GM12891 (cell line): ENCODE data around the gene PLA2R1.

Experiments
- POLR2A ChIP-seq: IDR thresholded peaks from 2 replicates; pipeline ENCODE4 v1.6.1; 2011; ENCODE audit warnings: low read depth, low read length, control low read depth
- POLR2AphosphoS5 ChIP-seq: IDR thresholded peaks from 2 replicates; pipeline ENCODE4 v1.6.1; 2011; ENCODE audit warnings: low read depth, low read length, control low read depth

- TF ChIP-seq POLR2AphosphoS5 (peak; percentile 38; the same call in 1 of the 2 replicates), POLR2A (peak; percentile 60; the same call in 1 of the 2 replicates)
Observed at GRCh38 chr2:159891267-159891588, 171.2 kb downstream of the PLA2R1 start.
